ENCODE measurements around the gene WDR26. TPM values are rescaled to one million over a fixed set of nuclear protein-coding genes. Genes with fewer than 3 reads are reported as not detected.

Gene WDR26
- total RNA-seq, 1 experiment from 2014 or later = 81.4 TPM

DNA sequence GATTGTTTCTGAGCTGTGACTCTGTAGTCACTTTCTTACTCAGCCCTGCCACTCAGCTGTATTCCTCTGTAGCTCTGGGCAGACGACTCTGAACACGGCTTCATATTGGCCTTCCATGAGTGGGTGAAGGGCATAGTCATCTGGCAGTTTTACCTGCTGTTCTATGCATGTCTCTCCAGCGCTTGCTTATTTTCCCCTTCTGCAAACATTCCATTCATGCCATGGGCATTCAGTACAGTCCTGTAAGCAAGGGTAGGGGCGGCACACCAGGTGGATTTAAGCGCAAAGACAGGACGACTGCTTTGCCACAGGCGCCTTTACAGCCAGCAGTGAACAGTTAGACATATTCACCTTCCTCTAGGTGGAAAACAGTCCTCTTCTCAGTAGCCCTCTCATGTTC is 4.4 kb upstream of the WDR26 start:
- no peak overlapping the region for H2BK120ac ChIP-seq (ENCODE audit: low read depth, low read length, poor library complexity, severe bottlenecking)
- no peak overlapping the region for H4K8ac ChIP-seq (replicated peaks; ENCODE audit: insufficient read length, low read depth, low read length)
- no peak overlapping the region for H3K27ac ChIP-seq (ENCODE audit: insufficient read length, low read depth, low read length)
- no peaks in the 10 kb centered on the region for H3K9me3 ChIP-seq (ENCODE audit: control insufficient read depth, low read depth, low read length)
- no peak overlapping the region for H2BK15ac ChIP-seq (ENCODE audit: low read depth, low read length)
- H4K20me1 ChIP-seq (ENCODE audit: control insufficient read depth, insufficient read depth, insufficient read length) = peaks cover 5% of the 10 kb centered on the region
- no peak overlapping the region for H3K4ac ChIP-seq (ENCODE audit: low read depth, low read length)
- no peak overlapping the region for H3K23ac ChIP-seq (ENCODE audit: insufficient read length, low read depth, low read length)
- H3K23me2 ChIP-seq (ENCODE audit: insufficient read length, low read depth, low read length, poor library complexity, severe bottlenecking) = peaks cover 8% of the 10 kb centered on the region
- Mint-ChIP-seq H3K27ac (peak overlapping the region in 2 of 3 experiments; percentile 46 to 84; a peak in 2 of 7 replicates), H3K9me3 (no peaks in the 10 kb centered on the region), H3K4me3 (no peak overlapping the region), H3K4me1 (peaks cover 19 to 20% of the 10 kb centered on the region in 2 experiments), H3K27me3 (ENCODE audit: low read depth) (no peaks in the 10 kb centered on the region), H3K36me3 (ENCODE audit: insufficient read depth in 1 of 3, low read depth in 3 of 3) (peaks cover 3 to 13% (median 5%) of the 10 kb centered on the region in 3 experiments; a peak in 4 of 7 replicates)
- no peak for DNase-seq
- no peak overlapping the region for H2BK12ac ChIP-seq (ENCODE audit: insufficient read length, low read depth, low read length)
- no peak overlapping the region for H3K18ac ChIP-seq (ENCODE audit: insufficient read length, low read depth, low read length)
- H2AK5ac ChIP-seq (ENCODE audit: insufficient read length, low read length) = no peak overlapping the region
- no CpG with 5 or more reads among the region's 7 CpGs for WGBS (ENCODE audit: extremely low coverage, insufficient read length, low lambda C conversion rate)
- H2BK20ac ChIP-seq (ENCODE audit: low read depth, low read length, poor library complexity, severe bottlenecking) = no peak overlapping the region
- H3K14ac ChIP-seq (ENCODE audit: insufficient read depth, low read length) = no peak overlapping the region
- no peak overlapping the region for H3T11ph ChIP-seq (ENCODE audit: low read length)
- H3K27me3 ChIP-seq (ENCODE audit: insufficient read depth, low read length) = no peaks in the 10 kb centered on the region
- H3K79me1 ChIP-seq (ENCODE audit: insufficient read depth, low read depth, low read length, poor library complexity, severe bottlenecking) = no peaks in the 10 kb centered on the region
- peak overlapping the region; percentile 7 for H3K9ac ChIP-seq (ENCODE audit: extremely low read depth, insufficient read length, low read length)
- peaks cover 2% of the 10 kb centered on the region; the same call in 1 of the 2 replicates for H3K79me2 ChIP-seq (ENCODE audit: insufficient read depth, low read length)
- H4K91ac ChIP-seq (ENCODE audit: insufficient read length, low read depth, low read length) = no peak overlapping the region
- H3K4me2 ChIP-seq (ENCODE audit: insufficient read depth, insufficient read length, low read length) = no peak overlapping the region
- no peak overlapping the region for H4K5ac ChIP-seq (ENCODE audit: insufficient read length, low read depth, low read length)
- no peak overlapping the region for H2BK5ac ChIP-seq (ENCODE audit: insufficient read length, low read length)
- H3K56ac ChIP-seq (ENCODE audit: insufficient read length, low read depth, low read length) = no peak overlapping the region
- no peak overlapping the region for H2AFZ ChIP-seq (ENCODE audit: low read length)
- H3K4me1 ChIP-seq (ENCODE audit: insufficient read depth, low read length) = no peaks in the 10 kb centered on the region
- TF ChIP-seq CTCF (conservative IDR thresholded peaks at IDR 0.05) = no peak

Data from H9 (cell line).